GM12878 (cell line): Measurements from ENCODE around the gene BUB1. TPM values are rescaled to one million over a fixed set of nuclear protein-coding genes. Genes with fewer than 3 reads are reported as not detected.
A peak's percentile ranks its signal among the peaks of the same experiment; 100 is the strongest.

Experiments used
- BHLHE40 ChIP-seq, 2 experiments: fragments of 450-650 bp in 1 of 2; IDR thresholded peaks; 2 replicates each; pipeline ENCODE4 v1.6.1; 2011 to 2017; ENCODE audit warnings: low read depth in 2 of 2, borderline replicate concordance in 1 of 2, improper control_type of control experiment in 1 of 2, low read length in 1 of 2, mild to moderate bottlenecking in 1 of 2
- CBFB ChIP-seq: IDR thresholded peaks from 2 replicates; pipeline ENCODE4 v1.6.1; 2016; ENCODE audit warnings: antibody characterized with exemption, low read depth
- CBX5 ChIP-seq: sonication (generic); IDR thresholded peaks from 2 replicates; pipeline ENCODE4 v1.6.1; 2016; ENCODE audit warnings: low read depth, moderate library complexity, mild to moderate bottlenecking, inconsistent platforms
- CHD2 ChIP-seq: IDR thresholded peaks from 2 replicates; pipeline ENCODE4 v1.6.1; 2011; ENCODE audit warnings: low read depth, low read length, improper control_type of control experiment, borderline replicate concordance
- EED ChIP-seq: sonication (generic); IDR thresholded peaks from 2 replicates; pipeline ENCODE4 v1.6.1; 2016; ENCODE audit warnings: antibody characterized with exemption, low read depth
- HDAC2 ChIP-seq: fragments of 200-600 bp; sonication (generic); IDR thresholded peaks from 2 replicates; pipeline ENCODE4 v1.6.1; 2017
- HDGF ChIP-seq: fragments of 450-650 bp; IDR thresholded peaks from 2 replicates; pipeline ENCODE4 v1.6.1; 2016; ENCODE audit warnings: antibody characterized with exemption
- IKZF2 ChIP-seq, 2 experiments: fragments of 450-650 bp; IDR thresholded peaks; 2 replicates each; pipeline ENCODE4 v1.6.1; 2017; ENCODE audit warnings: mild to moderate bottlenecking in 2 of 2, moderate library complexity in 2 of 2
- KAT2A ChIP-seq: conservative IDR thresholded peaks from 2 replicates; pipeline ENCODE4 v1.6.1; 2011; ENCODE audit warnings: low read depth, low read length; ENCODE audit not compliant: control insufficient read depth
- MEF2A ChIP-seq: IDR thresholded peaks from 2 replicates; pipeline ENCODE4 v1.6.1; 2011; ENCODE audit warnings: low read depth, mild to moderate bottlenecking, low read length, moderate library complexity; ENCODE audit not compliant: insufficient read depth
- MTA2 ChIP-seq: fragments of 450-650 bp; IDR thresholded peaks from 2 replicates; pipeline ENCODE4 v1.6.1; 2016; ENCODE audit warnings: low read depth, mild to moderate bottlenecking, moderate library complexity
- MTA3 ChIP-seq: IDR thresholded peaks from 2 replicates; pipeline ENCODE4 v1.6.1; 2012; ENCODE audit warnings: low read length, inconsistent platforms, borderline replicate concordance
- NFIC ChIP-seq: IDR thresholded peaks from 2 replicates; pipeline ENCODE4 v1.6.1; 2012; ENCODE audit warnings: low read depth, mild to moderate bottlenecking, inconsistent platforms, low read length, moderate library complexity
- NFYA ChIP-seq: IDR thresholded peaks from 2 replicates; pipeline ENCODE4 v1.6.1; 2011; ENCODE audit warnings: low read depth, mild to moderate bottlenecking, low read length, improper control_type of control experiment, borderline replicate concordance
- POU2F2 ChIP-seq: IDR thresholded peaks from 3 replicates; pipeline ENCODE4 v1.6.1; 2011; ENCODE audit warnings: low read depth, mild to moderate bottlenecking, low read length, borderline replicate concordance
- RAD51 ChIP-seq: fragments of 450-650 bp; IDR thresholded peaks from 2 replicates; pipeline ENCODE4 v1.6.1; 2016; ENCODE audit warnings: moderate library complexity, mild to moderate bottlenecking, inconsistent platforms
- RBBP5 ChIP-seq: fragments of 200-600 bp; sonication (generic); conservative IDR thresholded peaks from 2 replicates; pipeline ENCODE4 v1.6.1; 2016
- SKIL ChIP-seq: fragments of 450-650 bp; IDR thresholded peaks from 2 replicates; pipeline ENCODE4 v1.6.1; 2017; ENCODE audit warnings: mild to moderate bottlenecking, low read depth, inconsistent platforms; ENCODE audit not compliant: poor library complexity, severe bottlenecking
- SPI1 ChIP-seq: IDR thresholded peaks from 2 replicates; pipeline ENCODE4 v1.6.1; 2011; ENCODE audit warnings: low read depth, mild to moderate bottlenecking, low read length, moderate library complexity, borderline replicate concordance; ENCODE audit not compliant: insufficient read depth
- STAT1 ChIP-seq: fragments of 450-650 bp; conservative IDR thresholded peaks from 2 replicates; pipeline ENCODE4 v1.6.1; 2014; ENCODE audit warnings: antibody characterized with exemption, mild to moderate bottlenecking
- USF2 ChIP-seq: IDR thresholded peaks from 2 replicates; pipeline ENCODE4 v1.6.1; 2011; ENCODE audit warnings: low read depth, low read length, improper control_type of control experiment, borderline replicate concordance
- ZBED1 ChIP-seq: IDR thresholded peaks from 2 replicates; pipeline ENCODE4 v1.6.1; 2016; ENCODE audit warnings: borderline replicate concordance
- ZNF687 ChIP-seq: fragments of 450-650 bp; IDR thresholded peaks from 2 replicates; pipeline ENCODE4 v1.6.1; 2017; ENCODE audit warnings: mild to moderate bottlenecking, moderate library complexity
- polyA plus RNA-seq, 11 experiments: library from polyadenylated mRNA; depleted of rRNA in 4 of 11; unstranded in 6 of 11; stranded (reverse) in 5 of 11; fragments of >200 nt; fragmentation: Nextera tagmentation in 4 of 11; fragmentation: Illumina TruSeq in 1 of 11; extraction: Ambion mirVana in 4 of 11; extraction: Trizol in 1 of 11; gene quantifications; 1 replicate in 1 of 11; 2 replicates in 10 of 11; pipeline versions ENCODE4 v1.2.1 to v1.2.3, GENCODE V29; 2011 to 2016; ENCODE audit warnings: inconsistent platforms in 2 of 11, missing spikeins in 2 of 11, low read depth in 1 of 11
- total RNA-seq, 4 experiments: library from RNA; depleted of rRNA in 3 of 4; stranded (reverse); fragments of >200 nt in 3 of 4; fragmentation: Illumina TruSeq in 1 of 4; extraction: Trizol in 1 of 4; gene quantifications; 2 replicates each; pipeline versions ENCODE4 v1.2.1 to v1.2.3, GENCODE V29; 2013 to 2021

The BUB1 gene
- total and polyA plus RNA-seq, 10 of the 15 experiments (the other 5 are each of a cell fraction or from before 2014, with no cell fraction given): 52.4 to 142 (median 88.9) TPM

- TF ChIP-seq USF2: peak; percentile 64; the same call in 1 of the 2 replicates
- peak; percentile 100 for TF ChIP-seq SKIL
- peak; percentile 86; the same call in 1 of the 2 replicates for TF ChIP-seq HDGF
- peak; percentile 67; the same call in 1 of the 2 replicates for TF ChIP-seq ZBED1
- TF ChIP-seq BHLHE40 (IDR thresholded peaks at IDR 0.05; ENCODE audit: borderline replicate concordance in 1 of 2, low read depth in 2 of 2, low read length in 1 of 2): peak; percentile 77 to 84
- peak; percentile 95 for TF ChIP-seq RAD51
- TF ChIP-seq CBX5: 0 out of 2 replicates have a peak, but pooled peaks have one; percentile 31
- TF ChIP-seq NFIC: peak; percentile 35
- TF ChIP-seq IKZF2 (IDR thresholded peaks at IDR 0.05): peak; percentile 83 to 91; a peak in 3 of 4 replicates
- peak; percentile 28; the same call in 1 of the 2 replicates for TF ChIP-seq SPI1
- TF ChIP-seq EED: peak; percentile 31; the same call in 1 of the 2 replicates
- peak; percentile 84 for TF ChIP-seq MTA2
- TF ChIP-seq RBBP5: 0 out of 2 replicates have a peak, but pooled peaks have one; percentile 42
- no peak for TF ChIP-seq KAT2A
- no peak for TF ChIP-seq NFYA
- TF ChIP-seq STAT1: no peak
- peak; percentile 80 for TF ChIP-seq MEF2A
- TF ChIP-seq POU2F2: peak; percentile 97
- 0 out of 2 replicates have a peak, but pooled peaks have one; percentile 35 for TF ChIP-seq CBFB
- peak; percentile 65; the same call in 1 of the 2 replicates for TF ChIP-seq MTA3
- no peak for TF ChIP-seq HDAC2
- TF ChIP-seq CHD2: peak; percentile 64; the same call in 1 of the 2 replicates
- TF ChIP-seq ZNF687: peak; percentile 73
Measured at GRCh38 chr2:110674620-110675555, 3.0 kb downstream of the BUB1 start (continued).
